HG02759 (cell line): ENCODE measurements around the gene PIK3R5.
"Not testable (repeated sequence)": the region's sequence is repeated elsewhere in the genome, so short reads cannot be mapped to it uniquely, and the experiment has no call there.

Source experiments
- ATAC-seq: cut with Tn5 transposase; IDR thresholded peaks from one replicate; pipeline ENCODE4 v1.9.1; 2021; ENCODE audit warnings: mild to moderate bottlenecking, moderate library complexity; ENCODE audit not compliant: unreplicated experiment

PIK3R5 gene

DNA sequence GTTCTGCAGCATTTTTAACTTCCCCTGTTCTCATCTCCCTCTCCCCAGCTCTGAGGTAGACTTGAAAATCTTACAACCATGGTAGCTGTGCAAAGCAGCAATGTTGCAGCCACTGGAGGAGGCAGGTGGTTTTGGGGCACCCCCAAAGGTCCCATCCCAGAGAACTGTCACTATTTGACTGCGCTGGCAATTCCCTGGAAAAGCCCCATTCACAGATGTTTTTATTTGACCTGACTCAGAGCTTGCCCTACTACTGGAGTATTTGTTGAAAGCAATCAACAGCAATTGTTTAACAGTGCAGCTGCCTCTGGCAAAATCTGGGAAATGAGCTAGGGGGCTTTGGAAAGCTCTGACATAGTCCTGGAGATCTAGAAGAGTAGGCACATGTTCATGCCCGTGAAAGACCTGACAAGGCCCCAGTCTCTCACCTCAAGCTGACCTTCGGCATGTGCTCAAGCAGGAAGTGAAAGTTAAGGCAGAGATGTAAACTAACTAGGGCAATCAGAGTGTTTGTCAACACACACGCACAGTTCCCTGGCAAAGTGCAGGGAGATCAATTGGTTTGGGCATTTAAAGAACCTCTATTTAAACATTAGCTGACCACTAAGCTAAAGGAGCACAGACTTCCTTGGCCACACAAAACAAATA is 19.7 kb upstream of the PIK3R5 start:
- no peak for ATAC-seq

DNA sequence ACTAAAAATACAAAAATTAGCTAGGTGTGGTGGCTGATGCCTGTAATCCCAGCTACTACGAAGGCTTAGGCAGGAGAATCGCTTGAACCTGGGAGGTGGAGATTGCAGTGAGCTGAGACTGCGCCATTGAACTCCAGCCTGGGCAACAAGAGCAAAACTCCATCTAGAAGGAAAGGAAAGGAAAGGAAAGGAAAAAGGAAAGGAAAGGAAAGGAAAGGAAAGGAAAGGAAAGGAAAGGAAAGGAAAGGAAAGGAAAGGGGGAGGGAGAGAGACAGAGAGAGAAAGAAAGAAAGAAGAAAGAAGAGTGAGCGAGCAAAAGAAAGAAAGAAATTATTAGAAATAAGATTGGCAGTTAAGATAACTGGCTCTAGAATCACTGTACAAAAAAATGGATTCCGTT is 18.7 kb upstream of the PIK3R5 start:
- ATAC-seq: not testable (repeated sequence)

DNA sequence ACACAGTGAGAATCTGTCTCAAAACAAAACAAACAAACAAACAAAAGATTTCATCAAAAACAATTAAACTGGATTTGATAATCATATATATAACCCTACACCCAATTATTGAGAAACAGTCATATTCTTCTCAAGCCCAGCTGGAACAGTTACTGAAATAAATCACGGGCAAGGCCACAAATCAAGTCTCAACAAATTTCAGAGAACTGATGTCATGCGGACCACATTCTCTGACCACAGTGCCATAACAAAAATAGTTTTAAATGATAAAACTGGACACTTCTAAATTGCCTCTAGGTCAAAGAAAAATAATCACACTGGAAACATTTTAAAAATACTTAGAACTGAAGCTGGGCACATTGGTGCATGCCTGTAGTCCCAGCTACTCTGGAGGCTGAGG is 15.9 kb upstream of the PIK3R5 start:
- no peak for ATAC-seq

DNA sequence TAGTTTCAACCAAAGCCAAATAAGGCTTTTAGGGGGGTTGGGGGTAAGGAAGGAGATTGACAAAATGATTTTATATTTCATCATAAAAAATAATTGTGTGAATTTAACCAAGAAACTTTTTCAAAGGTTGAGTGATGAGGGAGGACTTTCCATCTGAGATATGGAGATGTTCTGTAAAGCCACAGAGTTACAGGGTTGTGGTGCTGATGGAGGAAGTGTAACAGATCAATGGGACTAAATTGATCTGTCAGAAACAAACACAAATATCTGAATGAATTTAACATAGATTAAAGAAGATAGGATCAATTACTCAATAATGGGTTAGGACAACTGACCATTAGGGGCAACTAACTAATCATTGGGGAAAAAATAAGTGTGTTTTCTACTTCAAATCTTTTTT is 14.2 kb upstream of the PIK3R5 start:
- ATAC-seq: no peak

DNA sequence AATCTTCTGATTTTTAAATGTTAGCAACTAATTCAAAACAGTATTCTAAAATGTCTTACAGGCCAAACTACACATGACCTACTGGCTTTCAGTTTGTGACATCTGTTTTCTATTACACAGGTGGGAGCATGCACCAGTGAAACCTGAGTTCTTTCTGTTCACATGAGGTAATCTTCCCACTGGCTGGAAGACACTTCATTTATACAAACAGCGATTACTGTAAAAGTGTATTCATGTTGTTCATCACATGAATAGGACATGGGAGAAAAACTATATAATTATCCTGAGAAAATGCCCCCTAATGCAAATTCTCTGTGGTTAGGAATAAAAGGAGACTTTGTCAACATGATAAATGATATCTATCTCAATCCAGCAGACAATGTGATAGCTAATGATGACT is 11.1 kb upstream of the PIK3R5 start:
- no peak for ATAC-seq

DNA sequence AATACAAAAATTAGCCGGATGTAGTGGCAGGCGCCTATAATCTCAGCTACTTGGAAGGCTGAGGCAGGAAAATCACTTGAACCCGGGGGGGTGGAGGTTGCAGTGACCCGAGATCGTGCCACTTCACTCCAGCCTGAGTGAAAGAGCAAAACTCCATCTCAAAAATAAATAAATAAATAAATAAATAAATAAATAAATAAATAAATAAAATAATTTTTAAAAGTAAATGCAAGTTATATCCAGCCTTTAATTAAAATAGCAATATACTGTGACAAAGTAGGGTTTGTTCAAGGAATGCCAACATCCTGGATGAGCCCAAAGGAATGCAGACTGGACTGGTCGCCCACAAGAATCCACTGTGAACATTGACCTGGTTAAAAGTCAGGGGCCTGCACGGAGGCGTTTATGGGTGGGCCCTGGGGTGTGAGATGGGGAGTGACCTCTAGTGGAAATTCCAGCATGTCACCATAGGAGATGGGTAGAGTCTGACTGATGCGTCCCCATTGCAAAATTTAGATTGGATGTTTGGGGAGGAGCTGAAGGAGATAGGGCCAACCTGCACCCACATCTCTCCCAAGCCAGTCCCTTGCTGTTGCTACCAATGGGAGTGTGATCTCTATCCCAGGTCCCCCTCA is 9.7 kb upstream of the PIK3R5 start:
- no peak for ATAC-seq

DNA sequence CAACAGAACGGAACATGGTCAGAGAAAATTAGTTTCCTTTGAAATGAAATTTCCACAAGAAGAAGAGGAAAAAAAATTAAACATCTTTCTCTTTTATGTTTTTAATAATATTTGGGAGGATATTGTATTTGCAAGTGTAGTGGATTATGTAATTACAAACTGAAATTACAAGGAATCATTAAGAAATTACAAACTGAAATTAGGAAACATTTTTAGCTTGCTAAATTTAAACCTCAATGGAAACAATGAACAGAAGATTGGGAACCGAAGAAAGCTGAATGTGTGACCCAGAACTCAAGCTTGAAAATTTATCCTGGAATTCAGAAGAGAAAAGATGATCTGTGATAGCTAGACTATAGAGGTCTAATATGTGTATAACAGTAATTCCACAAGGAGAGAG is 4.4 kb upstream of the PIK3R5 start:
- ATAC-seq: no peak

DNA sequence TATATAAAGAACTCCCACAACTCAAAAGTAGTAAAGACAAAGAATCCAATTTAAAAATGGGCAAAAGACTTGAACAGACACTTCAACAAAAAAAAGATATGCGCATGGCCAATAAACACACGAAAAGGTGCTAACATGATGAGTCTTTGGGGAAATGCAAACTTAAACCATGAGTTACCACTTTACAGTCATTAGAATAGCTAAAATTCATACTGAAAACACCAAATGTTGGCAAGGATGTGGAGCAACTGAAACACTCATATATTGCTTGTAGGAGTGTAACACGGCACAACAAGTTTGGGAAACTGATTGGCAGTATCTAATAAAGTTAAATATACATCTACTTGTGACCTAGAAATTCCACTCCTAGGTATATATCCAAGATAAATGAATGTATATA is 3.0 kb upstream of the PIK3R5 start:
- ATAC-seq: no peak

DNA sequence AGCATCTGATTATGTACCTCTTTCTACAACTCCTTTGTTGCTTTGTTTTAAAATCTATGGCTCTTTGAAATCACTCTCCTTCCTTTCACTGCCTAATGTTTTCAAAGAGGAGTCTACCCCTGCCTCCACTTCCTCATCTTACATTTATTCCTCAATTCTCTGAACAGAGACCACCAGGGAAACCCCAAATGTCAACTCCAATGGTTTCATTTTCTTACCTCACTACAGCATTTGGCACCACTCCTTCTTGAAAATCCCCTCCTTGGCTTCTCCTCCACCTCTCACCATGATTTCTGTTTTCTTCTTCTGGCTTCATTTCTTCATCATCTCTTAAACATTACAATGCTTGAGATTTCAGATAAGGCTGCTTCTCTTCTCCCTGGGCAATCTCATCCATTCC is 2.4 kb upstream of the PIK3R5 start:
- no peak for ATAC-seq

DNA sequence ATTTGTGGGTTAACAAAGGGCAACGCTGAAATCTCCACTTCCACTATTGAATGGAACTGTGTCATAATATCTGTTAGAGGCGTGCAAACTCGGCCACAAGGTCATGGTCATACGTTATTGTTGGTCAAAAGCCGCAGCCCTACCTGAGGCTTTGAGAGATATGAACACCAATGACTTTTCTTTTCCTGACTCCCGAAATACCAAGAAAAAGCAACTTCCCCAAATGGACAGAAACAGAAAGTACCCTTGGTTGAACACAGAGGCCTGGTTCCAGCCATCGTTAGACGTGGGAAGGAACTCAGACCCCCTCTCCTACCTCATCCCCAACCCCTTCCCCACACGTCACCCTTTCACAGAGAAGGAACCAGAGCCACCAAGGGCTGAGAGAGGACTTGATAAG is 1.4 kb upstream of the PIK3R5 start:
- no peak for ATAC-seq

DNA sequence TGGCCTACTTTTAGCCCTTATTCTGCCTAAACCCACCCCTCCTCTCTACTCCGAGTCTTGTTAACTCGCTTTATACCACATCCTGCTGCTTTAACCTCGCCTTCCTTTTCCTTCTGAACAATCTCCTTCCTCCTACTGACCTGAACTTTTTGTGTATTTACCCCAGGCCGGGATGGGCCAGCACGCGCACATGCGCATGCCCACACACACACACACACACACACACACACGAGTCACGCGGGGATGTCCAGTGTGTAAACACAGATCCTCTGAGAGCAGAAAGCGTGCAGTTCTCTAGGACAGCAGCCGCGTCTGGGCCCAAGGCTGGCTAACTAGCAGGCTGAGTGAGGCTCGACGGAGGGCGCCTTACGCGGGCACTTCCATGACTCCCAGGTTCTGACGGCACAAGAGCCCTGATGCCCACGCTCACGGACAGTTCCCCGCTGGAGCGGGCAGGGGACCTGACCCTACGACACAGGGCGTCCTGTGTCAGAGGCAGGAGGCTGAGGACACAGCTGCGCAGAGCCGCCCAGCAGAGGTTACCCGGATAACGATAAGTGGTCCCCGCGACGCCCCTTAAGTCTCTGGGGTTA is 610 bp downstream of the PIK3R5 start:
- peak; percentile 16 for ATAC-seq

DNA sequence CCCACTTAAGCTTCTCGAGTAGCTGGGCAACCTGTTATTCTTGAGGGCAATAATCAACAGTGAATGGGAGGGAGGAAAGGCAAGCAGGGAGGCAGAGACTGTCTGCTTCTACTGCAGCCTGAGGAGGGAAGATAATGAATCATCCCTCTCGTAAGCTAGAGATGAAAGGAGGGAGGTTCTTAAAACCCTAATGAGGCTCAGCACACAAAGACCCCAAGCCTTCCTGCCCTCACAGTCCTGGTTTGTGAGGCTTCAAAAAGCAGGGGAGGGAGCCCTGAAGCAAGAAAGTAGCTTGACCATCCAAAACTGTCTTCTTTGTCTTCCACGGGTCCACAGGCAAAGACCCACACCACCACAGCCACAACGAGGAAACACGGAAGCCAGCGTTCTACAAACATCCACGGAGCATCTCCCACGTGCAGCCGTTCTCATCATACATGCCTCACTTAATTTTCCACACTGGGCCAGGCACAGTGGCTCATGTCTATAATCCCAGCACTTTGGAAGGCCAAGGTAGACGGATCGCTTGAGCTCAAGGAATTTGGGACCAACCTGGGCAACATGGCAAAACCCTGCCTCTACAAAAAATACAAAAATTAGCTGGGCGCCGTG is 1.8 kb downstream of the PIK3R5 start:
- ATAC-seq: no peak

DNA sequence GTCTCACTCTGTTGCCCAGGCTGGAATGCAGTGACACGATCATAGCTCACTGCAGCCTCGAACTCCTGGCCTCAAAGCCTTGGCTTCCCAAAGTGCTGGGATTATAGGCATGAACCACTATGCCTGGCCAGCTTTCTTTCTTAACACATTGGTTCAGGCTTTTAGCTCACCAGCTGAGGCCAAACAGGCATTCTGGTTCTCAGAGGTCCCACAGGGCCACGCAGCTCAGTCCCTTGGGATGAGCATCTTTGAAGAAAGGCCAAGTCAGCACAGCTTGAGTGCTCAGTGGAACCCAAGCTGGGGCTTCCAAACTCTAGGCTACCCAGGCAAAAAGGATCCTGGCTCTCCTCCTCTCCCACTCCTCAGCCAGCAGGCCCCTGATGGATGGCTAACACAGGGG is 2.5 kb downstream of the PIK3R5 start:
- ATAC-seq: no peak

DNA sequence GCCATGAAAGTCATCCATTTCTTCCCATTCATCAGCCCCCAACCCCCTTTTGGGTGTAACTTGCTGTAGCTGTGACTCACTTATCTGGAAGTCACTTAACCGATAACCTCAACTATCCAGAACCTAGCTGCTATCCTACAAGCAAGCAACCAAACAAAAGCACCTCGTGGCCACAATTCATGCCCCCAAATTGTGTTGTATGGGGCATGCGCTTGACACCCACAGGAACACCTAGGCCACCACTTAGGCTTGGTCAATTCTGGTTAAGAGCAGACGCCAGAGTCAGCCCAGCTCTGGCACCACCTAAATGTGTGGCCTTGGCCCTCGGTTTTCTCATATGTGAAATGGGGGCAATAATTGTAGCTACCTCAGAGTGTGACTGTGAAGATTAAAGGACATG is 3.7 kb downstream of the PIK3R5 start:
- no peak for ATAC-seq

DNA sequence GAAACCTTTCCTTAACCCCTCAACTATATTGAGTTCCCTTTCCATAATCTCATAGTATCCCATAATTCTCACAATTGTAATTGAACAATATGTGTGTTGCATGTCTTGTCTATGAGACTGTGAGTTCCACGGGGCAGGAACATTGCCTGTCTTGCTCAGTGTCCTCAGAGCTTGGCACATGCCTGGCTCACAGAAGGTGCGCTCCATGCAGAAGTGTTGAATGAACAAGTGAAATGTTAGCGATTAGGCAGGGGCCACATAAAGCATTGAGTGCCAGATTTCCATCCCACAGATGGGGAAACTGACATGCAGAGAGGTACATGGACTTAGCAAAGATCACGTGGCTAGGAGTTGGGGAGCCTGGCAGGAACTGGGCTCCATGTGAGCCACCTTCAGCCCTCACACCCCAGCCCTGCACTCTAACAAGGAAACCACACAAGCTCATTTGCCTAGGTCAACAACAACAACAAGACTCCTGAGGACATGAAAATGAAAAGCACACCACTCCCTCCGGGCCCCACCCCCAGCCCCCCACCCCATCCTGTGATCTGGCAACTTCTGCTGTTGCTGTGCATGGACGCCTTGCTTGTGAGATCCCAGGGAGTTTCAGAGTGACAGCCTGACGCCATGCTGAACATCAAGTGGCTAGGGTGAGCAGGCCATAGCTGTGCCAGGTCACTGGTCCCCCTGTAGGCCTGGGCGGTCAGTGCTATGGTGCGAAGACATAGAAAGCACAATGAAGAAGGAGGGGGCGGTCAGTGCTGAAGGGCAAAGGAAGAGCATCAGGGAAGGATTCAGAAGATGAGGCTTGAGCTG is 5.0 kb downstream of the PIK3R5 start:
- no peak for ATAC-seq

DNA sequence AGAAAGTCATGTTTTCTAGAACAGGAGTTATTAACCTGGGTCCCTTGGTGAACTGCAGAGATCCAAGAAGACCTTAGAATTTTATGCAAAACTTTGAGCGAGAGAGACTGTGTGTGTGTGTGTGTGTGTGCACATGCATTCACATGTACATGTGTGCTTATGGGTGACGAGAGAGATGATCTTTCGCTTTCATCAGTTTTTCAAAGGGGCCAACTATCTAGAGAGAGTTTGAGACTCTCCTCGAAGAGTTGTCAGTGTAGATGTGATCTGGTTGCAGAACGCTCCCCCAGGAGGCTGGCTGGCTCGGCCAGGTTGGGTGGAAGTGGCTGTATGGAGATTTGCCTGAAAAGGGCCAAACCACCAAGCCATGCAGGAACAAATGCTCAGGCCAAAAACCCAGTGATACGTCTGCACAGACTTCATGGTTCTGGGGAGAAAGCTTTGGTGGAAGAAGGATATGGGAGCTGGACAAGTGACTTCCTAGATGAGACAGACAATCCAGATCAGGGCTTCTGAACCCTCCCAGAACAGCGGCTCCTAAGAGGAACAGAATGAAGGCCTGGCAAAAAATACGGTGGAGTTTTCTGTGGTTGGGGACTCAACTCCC is 6.1 kb downstream of the PIK3R5 start:
- ATAC-seq: no peak

DNA sequence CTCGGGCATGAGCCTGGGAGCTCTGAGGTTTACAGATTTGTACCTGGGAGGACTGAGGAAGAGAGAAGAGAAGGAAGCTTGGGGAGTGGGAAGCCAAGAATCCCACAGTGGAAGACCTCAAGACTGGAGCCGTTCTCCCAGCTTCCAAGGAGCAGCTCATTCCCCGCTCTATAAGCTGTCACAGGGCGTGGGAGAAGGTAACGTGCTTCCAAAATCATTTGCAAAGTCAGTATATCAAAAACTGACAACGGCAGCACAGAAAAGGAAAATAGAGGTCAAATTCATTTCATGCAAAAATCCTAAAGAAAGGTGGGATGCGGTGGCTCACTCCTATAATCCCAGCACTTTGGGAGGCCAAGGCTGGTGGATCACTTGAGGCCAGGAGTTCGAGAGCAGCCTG is 7.8 kb downstream of the PIK3R5 start:
- ATAC-seq: no peak

DNA sequence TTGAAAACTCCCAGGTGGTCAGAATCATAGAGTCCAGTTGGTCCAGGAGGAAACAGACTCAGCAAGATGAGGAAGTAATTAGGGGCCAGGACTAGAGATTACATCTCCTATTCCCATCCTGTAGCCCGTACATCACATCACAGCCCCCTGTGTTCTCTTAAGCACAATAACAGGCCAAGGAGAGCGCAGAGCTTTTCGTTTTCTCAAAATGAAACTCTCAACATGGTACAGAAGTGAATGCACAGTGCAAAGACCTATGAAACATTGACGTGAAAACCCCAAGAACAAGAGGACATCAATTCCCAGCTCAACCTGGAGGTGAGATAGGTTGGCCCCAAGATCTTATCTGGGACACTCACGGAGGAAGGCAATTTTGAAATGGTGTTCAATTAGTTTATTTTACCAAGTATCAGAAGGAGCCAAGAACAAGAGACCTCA is 9.0 kb downstream of the PIK3R5 start:
- ATAC-seq: peak; percentile 63

DNA sequence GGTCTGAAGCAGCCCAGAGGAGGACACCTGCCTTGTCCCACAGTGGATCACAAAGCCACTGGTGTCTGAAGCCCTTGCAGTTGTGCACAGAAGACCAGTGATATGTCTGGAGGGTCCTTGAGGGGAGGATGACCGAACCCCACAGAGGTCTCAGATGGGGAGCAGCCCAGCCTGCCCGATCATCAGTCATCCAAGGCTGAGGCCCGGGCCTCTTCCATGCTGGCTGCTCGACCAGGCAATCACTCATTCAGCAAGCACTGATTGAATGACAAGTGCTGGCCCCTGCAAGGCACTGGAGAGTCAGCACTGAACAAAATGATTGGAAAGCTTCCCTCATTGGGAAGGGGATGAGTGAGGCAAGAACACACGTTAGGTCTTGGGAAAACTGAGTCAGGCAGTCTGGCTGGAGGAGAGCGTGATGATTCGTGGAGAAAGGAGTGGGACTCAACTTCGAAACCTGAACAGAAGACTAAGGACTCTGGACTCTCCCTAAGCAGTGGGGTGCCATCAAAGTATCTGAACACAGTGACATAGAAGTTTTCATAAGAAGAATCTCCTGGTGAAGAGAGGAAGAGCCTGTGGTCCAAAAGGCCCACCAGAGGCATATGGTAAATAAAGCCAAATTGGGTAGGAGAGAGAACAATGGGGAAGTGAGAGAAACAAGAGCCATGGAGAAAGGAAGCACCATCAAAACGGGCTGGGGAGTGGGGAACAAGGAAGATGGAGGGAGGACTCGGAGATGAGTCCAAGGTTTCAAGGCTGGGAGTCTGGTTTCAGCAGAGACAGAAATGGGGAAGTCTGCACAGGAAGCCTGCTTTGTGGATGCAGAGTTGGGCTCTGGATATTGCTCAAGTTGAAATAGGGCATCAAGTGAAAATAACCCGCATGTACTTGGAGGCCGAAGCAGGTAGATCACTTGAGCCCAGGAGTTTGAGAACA is 10.2 kb downstream of the PIK3R5 start:
- no peak for ATAC-seq

DNA sequence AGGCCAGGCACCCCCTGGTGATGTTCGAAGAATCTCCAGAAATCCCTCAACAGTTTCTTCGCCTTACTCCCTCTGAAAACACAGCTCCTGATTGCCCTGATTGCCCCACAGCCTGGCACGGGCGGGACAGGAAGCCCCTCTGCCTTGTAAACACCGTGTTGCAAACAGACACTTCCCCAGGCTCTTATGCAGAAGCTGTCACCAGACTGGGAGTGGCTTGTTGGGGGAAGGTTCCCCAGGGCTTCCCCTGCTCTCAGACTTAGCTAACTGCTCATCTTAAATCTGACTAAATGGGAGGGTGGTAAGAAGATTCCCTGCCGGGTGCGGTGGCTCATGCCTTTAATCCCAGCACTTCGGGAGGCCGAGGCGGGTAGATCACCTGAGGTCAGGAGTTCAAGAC is 11.2 kb downstream of the PIK3R5 start:
- ATAC-seq: peak; percentile 46
